ENCODE data around the gene RAB11FIP3.

The RAB11FIP3 gene

GRCh38 chr16:561413-561794, 136.0 kb downstream of the RAB11FIP3 start:
- TF ChIP-seq CTCF (IDR thresholded peaks at IDR 0.05) = no peak
- no peak overlapping the region for H3K4me3 ChIP-seq (ENCODE audit: low read depth in 1 of 2, low read length in 1 of 2)
- H3K27ac ChIP-seq = no peak overlapping the region
- peaks cover 65% of the 10 kb centered on the region for H3K27me3 ChIP-seq
- no peaks in the 10 kb centered on the region for H3K36me3 ChIP-seq
- peaks cover 0 to under 1% of the 10 kb centered on the region in 2 experiments for H3K4me1 ChIP-seq (ENCODE audit: control insufficient read depth in 1 of 2, insufficient read depth in 1 of 2, low read depth in 1 of 2, low read length in 1 of 2)
- no peaks in the 10 kb centered on the region for H3K9me3 ChIP-seq

- no peak for TF ChIP-seq CTCF (IDR thresholded peaks at IDR 0.05)
- H3K9me3 ChIP-seq = no peaks in the 10 kb centered on the region
- H3K36me3 ChIP-seq = no peaks in the 10 kb centered on the region
- H3K4me1 ChIP-seq (ENCODE audit: control insufficient read depth in 1 of 2, insufficient read depth in 1 of 2, low read depth in 1 of 2, low read length in 1 of 2) = peaks cover 7 to 9% of the 10 kb centered on the region in 2 experiments
- H3K4me3 ChIP-seq (ENCODE audit: low read depth in 1 of 2, low read length in 1 of 2) = no peak overlapping the region
- peaks cover 62% of the 10 kb centered on the region for H3K27me3 ChIP-seq
- H3K27ac ChIP-seq = no peak overlapping the region
Measured at GRCh38 chr16:561957-562938, 136.8 kb downstream of the RAB11FIP3 start.

GRCh38 chr16:563072-563644, 137.7 kb downstream of the RAB11FIP3 start:
- Histone ChIP-seq H3K36me3 (no peaks in the 10 kb centered on the region), H3K4me3 (ENCODE audit: low read depth in 1 of 2, low read length in 1 of 2) (no peak overlapping the region), H3K9me3 (no peaks in the 10 kb centered on the region), H3K4me1 (ENCODE audit: control insufficient read depth in 1 of 2, insufficient read depth in 1 of 2, low read depth in 1 of 2, low read length in 1 of 2) (peaks cover 7 to 9% of the 10 kb centered on the region in 2 experiments), H3K27ac (no peak overlapping the region), H3K27me3 (peaks cover 53% of the 10 kb centered on the region)
- no peak for TF ChIP-seq CTCF (IDR thresholded peaks at IDR 0.05)

- no peaks in the 10 kb centered on the region for H3K9me3 ChIP-seq
- no peaks in the 10 kb centered on the region for H3K36me3 ChIP-seq
- H3K4me1 ChIP-seq (ENCODE audit: control insufficient read depth in 1 of 2, insufficient read depth in 1 of 2, low read depth in 1 of 2, low read length in 1 of 2) = peaks cover 10 to 15% of the 10 kb centered on the region in 2 experiments
- H3K27ac ChIP-seq = no peak overlapping the region
- H3K27me3 ChIP-seq = peaks cover 36% of the 10 kb centered on the region
- TF ChIP-seq CTCF (IDR thresholded peaks at IDR 0.05) = no peak
- no peak overlapping the region for H3K4me3 ChIP-seq (ENCODE audit: low read depth in 1 of 2, low read length in 1 of 2)
Measured at GRCh38 chr16:564690-565418, 139.4 kb downstream of the RAB11FIP3 start.

- no peaks in the 10 kb centered on the region for H3K9me3 ChIP-seq
- H3K4me1 ChIP-seq (ENCODE audit: control insufficient read depth in 1 of 2, insufficient read depth in 1 of 2, low read depth in 1 of 2, low read length in 1 of 2) = peaks cover 17 to 21% of the 10 kb centered on the region in 2 experiments
- H3K27ac ChIP-seq = no peak overlapping the region
- no peak for TF ChIP-seq CTCF (IDR thresholded peaks at IDR 0.05)
- no peaks in the 10 kb centered on the region for H3K36me3 ChIP-seq
- H3K27me3 ChIP-seq = peaks cover 28% of the 10 kb centered on the region
- no peak overlapping the region for H3K4me3 ChIP-seq (ENCODE audit: low read depth in 1 of 2, low read length in 1 of 2)
Measured at GRCh38 chr16:565419-566330, 140.2 kb downstream of the RAB11FIP3 start.
